PC-9 (cell line): ENCODE results near the gene ITGB1BP2. TPM values are rescaled to one million over a fixed set of nuclear protein-coding genes. Genes with fewer than 3 reads are reported as not detected.
"Not testable (repeated sequence)": the region's sequence is repeated elsewhere in the genome, so short reads cannot be mapped to it uniquely, and the experiment has no call there.

Experiments
- BruUV-seq: library from RNA; stranded (reverse); fragments of 400-500 nt; replicated peaks from 2 replicates; lab custom pipeline; 2021; lab: Mats Ljungman, UMichigan
- CTCF ChIA-PET: fragments of 300-600 bp; sonication (Branson Sonifier 250); formaldehyde crosslinking; loops from one replicate; lab custom pipeline; 2022; ENCODE audit warnings: antibody characterized with exemption; lab: Charles Lee
- POLR2A ChIA-PET: fragments of 300-600 bp; sonication (Branson Sonifier 250); formaldehyde crosslinking; loops from one replicate; lab custom pipeline; 2022; ENCODE audit warnings: antibody characterized with exemption; ENCODE audit not compliant: unreplicated experiment; lab: Charles Lee
- DNase-seq, 2 experiments: peaks; one replicate each; pipeline versions ENCODE4 v3.0.0 to v3.0.0-alpha.2; 2015 to 2022; ENCODE audit warnings: mixed read lengths in 1 of 2
- H2AFZ ChIP-seq: fragments of 200-600 bp; sonication (generic); 2 replicates; pipeline ENCODE4 v1.8.1; 2017; ENCODE audit warnings: antibody characterized with exemption
- H3F3A ChIP-seq: fragments of 200-600 bp; sonication (generic); 2 replicates; pipeline ENCODE4 v1.8.1; 2017; ENCODE audit warnings: antibody characterized with exemption, mild to moderate bottlenecking, low read depth; ENCODE audit not compliant: insufficient read depth
- H3K27ac ChIP-seq: fragments of 200-600 bp; sonication (generic); 2 replicates; pipeline ENCODE4 v1.6.1; 2016; ENCODE audit warnings: mixed run types
- H3K27me3 ChIP-seq: fragments of 200-600 bp; sonication (generic); 2 replicates; pipeline ENCODE4 v1.6.1; 2016; ENCODE audit warnings: low read depth, mixed run types; ENCODE audit not compliant: insufficient read depth
- H3K36me3 ChIP-seq: fragments of 200-600 bp; sonication (generic); 2 replicates; pipeline ENCODE4 v1.6.1; 2016; ENCODE audit warnings: low read depth, mixed run types
- H3K4me1 ChIP-seq: fragments of 200-600 bp; sonication (generic); replicated peaks from 2 replicates; pipeline ENCODE4 v1.6.1; 2016; ENCODE audit warnings: mixed run types; ENCODE audit not compliant: insufficient read depth
- H3K4me2 ChIP-seq: fragments of 200-600 bp; sonication (generic); 2 replicates; pipeline ENCODE4 v1.6.1; 2017; ENCODE audit warnings: mixed run types
- H3K4me3 ChIP-seq: fragments of 200-600 bp; sonication (generic); 2 replicates; pipeline ENCODE4 v1.6.1; 2016; ENCODE audit warnings: mixed run types
- H3K79me2 ChIP-seq: fragments of 200-600 bp; sonication (generic); 2 replicates; pipeline ENCODE4 v1.6.1; 2017; ENCODE audit warnings: low read depth, mixed run types
- H3K9me2 ChIP-seq: fragments of 200-600 bp; sonication (generic); 2 replicates; pipeline ENCODE4 v1.8.1; 2017; ENCODE audit warnings: mild to moderate bottlenecking; ENCODE audit not compliant: insufficient read depth
- H3K9me3 ChIP-seq: fragments of 200-600 bp; sonication (generic); 2 replicates; pipeline ENCODE4 v1.8.1; 2016; ENCODE audit warnings: low read depth; ENCODE audit not compliant: insufficient read depth
- H4K20me1 ChIP-seq: fragments of 200-600 bp; sonication (generic); 2 replicates; pipeline ENCODE4 v1.8.1; 2017; ENCODE audit not compliant: insufficient read depth
- EZH2 ChIP-seq: fragments of 200-600 bp; sonication (generic); IDR thresholded peaks from 2 replicates; pipeline ENCODE4 v1.8.0; 2017; ENCODE audit warnings: antibody characterized with exemption, low read depth
- intact Hi-C: fragments of 100-400 bp; cut with micrococcal nuclease; formaldehyde crosslinking; loops from one replicate; pipeline ENCODE4 v1.10.0; 2022; ENCODE audit not compliant: unreplicated experiment
- total RNA-seq: library from RNA; stranded (reverse); gene quantifications from 2 replicates; pipeline ENCODE4 v1.2.3, GENCODE V29; 2021
- TF ChIP-seq, protein P1 (sequence below): fragments of 200-600 bp; sonication (generic); conservative IDR thresholded peaks from 2 replicates; pipeline ENCODE4 v1.6.1; 2017; ENCODE audit warnings: mixed run types, antibody characterized with exemption, mild to moderate bottlenecking, moderate library complexity

The ITGB1BP2 gene
- total RNA-seq, 1 experiment from 2014 or later = 5.4 TPM

DNA sequence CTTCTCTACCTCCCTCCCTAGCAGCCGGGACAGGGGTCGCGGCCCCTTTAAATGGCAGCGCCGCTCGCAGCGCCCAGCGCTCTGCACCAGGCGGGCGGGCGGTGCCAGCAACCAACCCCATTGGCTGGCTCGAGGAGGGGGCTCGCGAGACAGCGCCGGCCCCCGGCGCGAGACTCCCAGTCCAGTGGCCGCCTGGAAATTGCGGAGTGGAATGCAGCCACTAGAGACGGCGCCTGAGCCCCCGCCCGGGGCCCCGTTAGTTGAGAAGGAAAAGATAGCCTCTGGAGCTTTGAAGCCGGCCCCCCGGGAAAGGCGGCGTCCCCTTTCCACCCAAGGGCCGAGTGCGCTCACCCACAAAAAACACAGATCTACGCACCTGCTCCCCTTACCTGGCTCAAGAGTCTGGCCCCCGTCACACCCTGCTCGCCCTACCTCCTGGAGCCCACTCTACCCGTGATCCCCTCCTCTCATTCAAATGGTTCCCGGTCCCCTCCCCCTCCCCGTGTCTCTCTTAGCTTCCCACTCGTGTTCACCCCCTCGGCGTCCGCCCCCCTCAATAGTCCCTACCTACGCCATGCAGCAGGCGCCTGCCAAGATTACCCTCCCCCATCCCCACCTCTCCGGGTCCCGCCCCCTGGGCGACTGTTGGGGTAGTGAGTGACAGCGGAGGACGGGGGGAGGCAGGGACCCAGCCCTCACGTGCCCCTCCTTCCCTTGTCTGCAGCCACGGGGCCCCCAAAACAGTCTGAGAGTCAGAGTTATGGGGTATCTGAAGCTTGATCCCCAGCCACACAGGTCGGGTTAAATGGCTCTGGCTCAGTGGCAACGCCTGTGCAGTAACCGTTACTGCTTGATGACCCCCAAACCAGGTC lies 47.2 kb upstream of the ITGB1BP2 start, which contains the start of gene ZMYM3:
TSS of gene ZMYM3 (minus strand) at position 49 of the 872 bp plus-strand sequence. CDS start 885 bp downstream, outside the sequence.
- Histone ChIP-seq H4K20me1 (no peaks in the 10 kb centered on the region), H3K36me3 (no peaks in the 10 kb centered on the region), H3K27ac (no peak within 1 kb of the TSS), H3K9me2 (no peaks in the 10 kb centered on the region), H3K4me1 (peaks cover 12% of the 10 kb centered on the region), H3K4me3 (peak within 1 kb of the TSS; percentile 87), H3F3A (peaks cover 8% of the 10 kb centered on the region; the same call in 1 of the 2 replicates), H2AFZ (peak within 1 kb of the TSS; percentile 93), H3K9me3 (no peaks in the 10 kb centered on the region), H3K27me3 (no peaks in the 10 kb centered on the region), H3K4me2 (peak within 1 kb of the TSS; percentile 83), H3K79me2 (peaks cover 10% of the 10 kb centered on the region; the same call in 1 of the 2 replicates)
- TF ChIP-seq, protein P1, sequence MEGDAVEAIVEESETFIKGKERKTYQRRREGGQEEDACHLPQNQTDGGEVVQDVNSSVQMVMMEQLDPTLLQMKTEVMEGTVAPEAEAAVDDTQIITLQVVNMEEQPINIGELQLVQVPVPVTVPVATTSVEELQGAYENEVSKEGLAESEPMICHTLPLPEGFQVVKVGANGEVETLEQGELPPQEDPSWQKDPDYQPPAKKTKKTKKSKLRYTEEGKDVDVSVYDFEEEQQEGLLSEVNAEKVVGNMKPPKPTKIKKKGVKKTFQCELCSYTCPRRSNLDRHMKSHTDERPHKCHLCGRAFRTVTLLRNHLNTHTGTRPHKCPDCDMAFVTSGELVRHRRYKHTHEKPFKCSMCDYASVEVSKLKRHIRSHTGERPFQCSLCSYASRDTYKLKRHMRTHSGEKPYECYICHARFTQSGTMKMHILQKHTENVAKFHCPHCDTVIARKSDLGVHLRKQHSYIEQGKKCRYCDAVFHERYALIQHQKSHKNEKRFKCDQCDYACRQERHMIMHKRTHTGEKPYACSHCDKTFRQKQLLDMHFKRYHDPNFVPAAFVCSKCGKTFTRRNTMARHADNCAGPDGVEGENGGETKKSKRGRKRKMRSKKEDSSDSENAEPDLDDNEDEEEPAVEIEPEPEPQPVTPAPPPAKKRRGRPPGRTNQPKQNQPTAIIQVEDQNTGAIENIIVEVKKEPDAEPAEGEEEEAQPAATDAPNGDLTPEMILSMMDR = no peak
- TF ChIP-seq EZH2 = no peak
- peak; percentile 72 to 87 for DNase-seq
- ChIA-PET CTCF (interaction anchor here (0.6 kb wide), 3 partner anchors 59 to 1814 kb away, joined by 3 to 4 read pairs (median 3); partner anchors contain the start of gene TAF1), POLR2A (interaction anchor here (0.9 kb wide), 1 partner anchor 112 kb away, joined by 5 read pairs; the partner anchor contains the start of gene TAF1)
- BruUV-seq = no TSS peak
- intact Hi-C loops = loop anchor here (1.0 to 2.0 kb wide), 2 partner anchors 28 to 112 kb away; partner anchors contain the start of genes NONO and TAF1

DNA sequence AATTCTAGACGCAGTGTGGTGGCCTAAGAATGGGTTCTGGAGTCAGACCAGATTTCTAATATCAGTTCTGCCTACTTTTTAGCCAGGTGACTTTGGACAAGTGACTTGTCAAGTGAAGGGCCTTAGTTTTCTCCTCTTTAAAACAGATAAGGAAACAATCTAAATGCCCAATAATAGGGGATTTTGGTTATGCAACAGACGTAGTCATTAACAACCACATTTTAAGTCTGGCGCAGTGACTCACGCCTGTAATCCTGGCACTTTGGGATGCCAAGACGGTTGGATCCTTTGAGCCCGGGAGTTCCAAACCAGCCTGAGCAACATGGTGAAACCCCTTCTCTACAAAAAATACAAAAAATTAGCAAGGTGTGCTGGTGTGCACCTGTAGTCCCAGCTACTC lies 45.5 kb upstream of the ITGB1BP2 start:
- peaks cover 8% of the 10 kb centered on the region; the same call in 1 of the 2 replicates for H3F3A ChIP-seq
- CTCF ChIA-PET = no interaction called here
- no peaks in the 10 kb centered on the region for H3K9me2 ChIP-seq
- TF ChIP-seq EZH2 = no peak
- TF ChIP-seq, protein P1 = no peak
- no peaks in the 10 kb centered on the region for H3K36me3 ChIP-seq
- no peaks in the 10 kb centered on the region for H3K27me3 ChIP-seq
- BruUV-seq = no TSS peak
- H3K4me2 ChIP-seq = peak overlapping the region; percentile 83; the same call in 1 of the 2 replicates
- POLR2A ChIA-PET = no interaction called here
- peaks cover 10% of the 10 kb centered on the region; the same call in 1 of the 2 replicates for H3K79me2 ChIP-seq
- peaks cover 12% of the 10 kb centered on the region for H3K4me1 ChIP-seq
- peak overlapping the region; percentile 93; the same call in 1 of the 2 replicates for H2AFZ ChIP-seq
- H3K27ac ChIP-seq = no peak overlapping the region
- no peak overlapping the region for H3K4me3 ChIP-seq
- intact Hi-C loops = no loop called here
- H4K20me1 ChIP-seq = no peaks in the 10 kb centered on the region
- H3K9me3 ChIP-seq = no peaks in the 10 kb centered on the region
- no peak for DNase-seq

DNA sequence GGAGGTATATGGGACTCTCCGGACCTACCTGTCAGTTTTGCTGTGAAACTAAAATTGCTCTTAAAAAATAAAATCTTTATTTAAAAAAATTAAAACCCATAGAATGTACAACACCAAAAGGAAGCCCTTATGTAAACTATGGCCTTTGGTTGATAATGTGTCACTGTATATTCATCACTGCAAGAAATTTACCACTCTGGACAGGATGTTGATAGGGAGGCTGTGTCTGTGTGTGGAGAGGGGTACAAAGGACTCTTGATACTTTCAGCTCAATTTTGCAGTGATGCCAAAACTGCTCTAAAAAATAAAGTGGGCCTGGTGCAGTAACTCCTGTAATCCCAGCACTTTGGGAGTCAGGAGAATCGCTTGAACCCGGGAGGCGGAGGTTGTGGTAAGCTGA lies 44.7 kb upstream of the ITGB1BP2 start:
- Histone ChIP-seq H3K36me3 (no peaks in the 10 kb centered on the region), H3K9me2 (no peaks in the 10 kb centered on the region), H3K27ac (no peak overlapping the region), H4K20me1 (no peaks in the 10 kb centered on the region), H2AFZ (no peak overlapping the region), H3K27me3 (no peaks in the 10 kb centered on the region), H3K4me2 (no peak overlapping the region), H3K4me1 (peaks cover 12% of the 10 kb centered on the region), H3K9me3 (no peaks in the 10 kb centered on the region), H3K79me2 (peaks cover 10% of the 10 kb centered on the region; the same call in 1 of the 2 replicates), H3F3A (peaks cover 8% of the 10 kb centered on the region; the same call in 1 of the 2 replicates), H3K4me3 (no peak overlapping the region)
- ChIA-PET POLR2A (no interaction called here), CTCF (no interaction called here)
- intact Hi-C loops = no loop called here
- BruUV-seq = no TSS peak
- no peak for TF ChIP-seq EZH2
- TF ChIP-seq, protein P1 = no peak
- no peak for DNase-seq

DNA sequence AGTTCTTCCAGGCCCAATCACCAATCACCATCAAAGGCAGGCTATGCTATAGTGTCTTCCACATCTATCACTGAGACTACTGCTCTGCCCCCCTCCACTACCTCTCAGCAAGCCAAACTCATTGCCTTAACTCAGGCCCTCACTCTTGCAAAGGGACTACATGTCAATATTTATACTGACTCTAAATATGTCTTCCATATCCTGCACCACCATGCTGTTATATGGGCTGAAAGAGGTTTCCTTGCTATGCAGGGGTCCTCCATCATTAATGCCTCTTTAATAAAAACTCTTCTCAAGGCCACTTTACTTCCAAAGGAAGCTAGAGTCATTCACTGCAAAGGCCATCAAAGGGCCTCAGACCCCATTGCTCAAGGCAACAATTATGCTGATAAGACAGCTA lies 32.9 kb upstream of the ITGB1BP2 start:
- H3K27me3 ChIP-seq, H3K9me2 ChIP-seq, H3K9me3 ChIP-seq, H3F3A ChIP-seq, H3K36me3 ChIP-seq, H4K20me1 ChIP-seq, H3K4me1 ChIP-seq, DNase-seq, H3K4me2 ChIP-seq, H2AFZ ChIP-seq, intact Hi-C loops, BruUV-seq, CTCF ChIA-PET, H3K4me3 ChIP-seq, H3K79me2 ChIP-seq, POLR2A ChIA-PET, H3K27ac ChIP-seq: not testable (repeated sequence)
